ENCODE data around the gene IL1RAPL1.

IL1RAPL1 gene

GRCh38 chrX:29851857-29852605 is 1264.8 kb downstream of the IL1RAPL1 start:
- TF ChIP-seq CTCF (IDR thresholded peaks at IDR 0.05; ENCODE audit: low read depth, low read length), result no peak
- no peak for DNase-seq (ENCODE audit: low read depth, low spot score)
- no peak overlapping the region for H3K4me3 ChIP-seq (ENCODE audit: low read depth, low read length)
- in situ Hi-C loops (cut with HindIII; ENCODE audit: low sequenced_read_pairs), result no loop called here

GRCh38 chrX:29852767-29853166 is 1265.5 kb downstream of the IL1RAPL1 start:
- in situ Hi-C loops (cut with HindIII; ENCODE audit: low sequenced_read_pairs), result no loop called here
- DNase-seq (ENCODE audit: low read depth, low spot score), result no peak

GRCh38 chrX:29858714-29859113 is 1271.5 kb downstream of the IL1RAPL1 start:
- peak; percentile 31 for DNase-seq (ENCODE audit: low read depth, low spot score)
- in situ Hi-C loops (cut with HindIII; ENCODE audit: low sequenced_read_pairs), result no loop called here
- no peak overlapping the region for H3K4me3 ChIP-seq (ENCODE audit: low read depth, low read length)

More at GRCh38 chrX:29852767-29853166, 1265.5 kb downstream of the IL1RAPL1 start:
- H3K4me3 ChIP-seq (ENCODE audit: low read depth, low read length), result no peak overlapping the region
- no peak for TF ChIP-seq CTCF (IDR thresholded peaks at IDR 0.05; ENCODE audit: low read depth, low read length)

GRCh38 chrX:29862126-29862677 is 1275.0 kb downstream of the IL1RAPL1 start:
- in situ Hi-C loops (cut with HindIII; ENCODE audit: low sequenced_read_pairs), result no loop called here
- no peak overlapping the region for H3K4me3 ChIP-seq (ENCODE audit: low read depth, low read length)
- DNase-seq (ENCODE audit: low read depth, low spot score), result no peak
- no peak for TF ChIP-seq CTCF (IDR thresholded peaks at IDR 0.05; ENCODE audit: low read depth, low read length)

More at GRCh38 chrX:29858714-29859113, 1271.5 kb downstream of the IL1RAPL1 start:
- no peak for TF ChIP-seq CTCF (IDR thresholded peaks at IDR 0.05; ENCODE audit: low read depth, low read length)

- TF ChIP-seq CTCF (IDR thresholded peaks at IDR 0.05; ENCODE audit: low read depth, low read length), result no peak
- H3K4me3 ChIP-seq (ENCODE audit: low read depth, low read length), result no peak overlapping the region
- in situ Hi-C loops (cut with HindIII; ENCODE audit: low sequenced_read_pairs), result no loop called here
These were observed 1280.7 kb downstream of the IL1RAPL1 start for GRCh38 chrX:29867971-29868370.

GRCh38 chrX:29869837-29870236 is 1282.6 kb downstream of the IL1RAPL1 start:
- TF ChIP-seq CTCF (IDR thresholded peaks at IDR 0.05; ENCODE audit: low read depth, low read length), result no peak
- in situ Hi-C loops (cut with HindIII; ENCODE audit: low sequenced_read_pairs), result no loop called here
- no peak overlapping the region for H3K4me3 ChIP-seq (ENCODE audit: low read depth, low read length)
- DNase-seq (ENCODE audit: low read depth, low spot score), result no peak

More at GRCh38 chrX:29867971-29868370, 1280.7 kb downstream of the IL1RAPL1 start:
- no peak for DNase-seq (ENCODE audit: low read depth, low spot score)
